GM11168 (cell line): ENCODE data around the gene FMO4.

Experiments
- in situ Hi-C: fragments of 300-500 bp; cut with MboI; formaldehyde crosslinking; loops from one replicate; pipeline ENCODE4 v1.12.0; 2022; ENCODE audit warnings: low sequenced_read_pairs; ENCODE audit not compliant: unreplicated experiment

Gene FMO4, protein sequence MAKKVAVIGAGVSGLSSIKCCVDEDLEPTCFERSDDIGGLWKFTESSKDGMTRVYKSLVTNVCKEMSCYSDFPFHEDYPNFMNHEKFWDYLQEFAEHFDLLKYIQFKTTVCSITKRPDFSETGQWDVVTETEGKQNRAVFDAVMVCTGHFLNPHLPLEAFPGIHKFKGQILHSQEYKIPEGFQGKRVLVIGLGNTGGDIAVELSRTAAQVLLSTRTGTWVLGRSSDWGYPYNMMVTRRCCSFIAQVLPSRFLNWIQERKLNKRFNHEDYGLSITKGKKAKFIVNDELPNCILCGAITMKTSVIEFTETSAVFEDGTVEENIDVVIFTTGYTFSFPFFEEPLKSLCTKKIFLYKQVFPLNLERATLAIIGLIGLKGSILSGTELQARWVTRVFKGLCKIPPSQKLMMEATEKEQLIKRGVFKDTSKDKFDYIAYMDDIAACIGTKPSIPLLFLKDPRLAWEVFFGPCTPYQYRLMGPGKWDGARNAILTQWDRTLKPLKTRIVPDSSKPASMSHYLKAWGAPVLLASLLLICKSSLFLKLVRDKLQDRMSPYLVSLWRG

DNA sequence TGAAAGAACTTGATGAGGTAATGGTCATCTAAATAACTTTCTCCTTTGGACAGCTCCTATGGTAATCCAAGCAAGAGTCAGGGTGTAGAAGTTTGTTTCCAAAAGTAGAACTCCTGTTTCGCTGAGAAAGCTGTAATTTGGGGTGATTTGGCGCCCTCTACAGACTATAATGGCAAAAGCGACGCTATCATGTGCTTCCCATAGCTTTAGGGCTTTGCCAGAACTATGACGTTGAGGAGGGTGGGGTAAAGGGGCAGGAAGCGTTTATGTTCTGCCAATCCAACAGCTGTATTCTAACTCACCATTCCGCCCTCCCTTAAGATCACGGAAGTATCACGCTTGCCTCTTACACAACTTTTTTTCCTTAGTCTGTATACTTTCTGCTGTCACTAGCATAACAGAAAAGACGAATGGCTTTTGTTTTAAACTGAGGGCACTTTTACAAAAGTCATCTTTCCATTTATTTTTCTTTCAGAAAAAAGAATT is at the start of gene FMO4:
Gene FMO4 (plus strand): TSS at position 349 of the 486 bp plus-strand sequence. CDS start 5,643 bp downstream, outside the sequence.
- in situ Hi-C loops, result no loop called here

DNA sequence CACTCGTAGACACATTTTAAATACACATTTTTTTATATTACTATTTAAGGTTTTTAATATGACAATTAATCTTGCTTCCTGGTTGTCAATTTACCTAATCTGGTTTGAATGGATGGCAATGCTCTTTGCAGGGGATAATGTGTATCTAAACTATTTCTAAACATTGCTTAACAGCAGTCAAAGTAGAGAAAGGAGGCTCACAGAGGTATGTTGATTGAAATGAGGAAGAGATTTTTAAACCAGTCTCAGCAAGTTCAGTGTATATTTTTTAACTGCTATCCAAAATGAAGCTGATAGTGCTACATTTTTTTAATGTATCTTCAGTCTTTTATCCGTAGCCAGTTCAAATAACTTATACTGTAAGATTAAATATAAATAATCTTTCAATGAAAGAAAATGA is 48.3 kb upstream of the FMO4 start:
- in situ Hi-C loops, result no loop called here

DNA sequence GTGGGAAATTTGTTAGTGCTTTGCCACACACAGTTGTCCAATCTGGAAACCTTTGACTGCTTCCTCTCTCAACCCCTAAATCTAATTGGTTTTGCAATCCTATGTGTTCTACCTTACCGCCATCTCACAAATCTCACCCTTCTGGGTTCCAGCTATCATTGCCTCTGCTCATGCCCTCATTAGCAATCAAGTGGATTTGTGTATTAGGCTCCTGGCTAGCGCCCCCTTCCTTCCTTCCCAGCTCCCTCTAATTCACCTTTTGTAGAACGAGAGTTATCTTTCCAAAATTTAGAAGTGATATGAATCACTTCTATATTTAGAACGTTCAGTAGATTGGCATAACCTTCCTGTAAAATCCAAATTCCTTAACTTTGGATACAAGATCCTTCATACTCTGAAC is 47.1 kb upstream of the FMO4 start:
- in situ Hi-C loops, result no loop called here

DNA sequence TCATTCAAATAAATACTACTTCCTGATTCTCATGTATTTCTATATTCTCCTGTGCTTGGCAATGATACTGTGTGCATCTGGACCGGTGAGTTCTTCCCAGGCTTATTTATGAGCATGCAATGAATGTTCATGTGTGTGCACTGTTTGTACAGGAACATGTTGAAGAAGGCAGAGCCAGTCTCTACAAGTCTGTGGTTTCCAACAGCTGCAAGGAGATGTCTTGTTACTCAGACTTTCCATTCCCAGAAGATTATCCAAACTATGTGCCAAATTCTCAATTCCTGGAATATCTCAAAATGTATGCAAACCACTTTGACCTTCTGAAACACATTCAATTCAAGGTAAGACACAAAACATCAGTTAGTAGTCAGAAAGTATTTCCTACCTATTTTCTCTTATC is 46.6 kb upstream of the FMO4 start:
- in situ Hi-C loops, result no loop called here

DNA sequence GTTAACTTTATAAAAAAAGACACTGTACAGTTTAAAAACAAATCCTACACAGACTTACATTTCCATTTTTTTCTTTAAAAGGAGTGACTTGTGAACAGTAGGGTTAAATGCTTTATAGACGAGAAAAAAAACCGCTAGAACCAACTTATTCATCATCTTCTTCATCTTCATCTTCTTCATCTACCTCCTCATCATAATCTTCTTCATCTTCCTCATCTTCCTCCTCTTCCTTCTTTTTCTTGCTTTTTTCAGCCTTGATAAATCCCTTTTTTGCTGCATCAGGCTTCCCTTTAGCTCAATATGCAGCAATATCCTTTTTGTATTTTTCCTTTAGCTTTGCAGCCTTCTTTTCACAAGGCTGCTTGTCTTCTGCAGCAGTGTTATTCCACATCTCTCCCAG is 43.2 kb upstream of the FMO4 start:
- in situ Hi-C loops, result no loop called here

DNA sequence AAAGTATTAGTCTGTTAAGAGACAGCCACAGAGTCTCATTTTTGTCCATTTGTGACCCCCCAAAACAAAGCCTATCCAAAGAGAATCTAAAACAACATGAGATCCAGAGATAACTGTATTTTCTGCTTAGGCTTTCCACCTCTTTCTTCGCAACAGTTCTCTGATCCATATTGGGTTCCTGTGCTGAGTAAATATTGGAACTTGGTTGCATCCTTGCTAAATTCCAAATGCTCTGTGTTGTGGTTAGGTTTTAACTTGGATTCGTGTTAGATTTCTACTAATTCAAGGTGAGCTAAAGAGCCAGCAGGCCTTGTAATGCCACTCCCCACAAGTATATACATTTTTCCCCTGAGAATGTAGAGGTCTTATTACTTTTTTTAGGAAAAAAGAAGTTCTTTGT is 36.4 kb upstream of the FMO4 start:
- in situ Hi-C loops, result no loop called here

DNA sequence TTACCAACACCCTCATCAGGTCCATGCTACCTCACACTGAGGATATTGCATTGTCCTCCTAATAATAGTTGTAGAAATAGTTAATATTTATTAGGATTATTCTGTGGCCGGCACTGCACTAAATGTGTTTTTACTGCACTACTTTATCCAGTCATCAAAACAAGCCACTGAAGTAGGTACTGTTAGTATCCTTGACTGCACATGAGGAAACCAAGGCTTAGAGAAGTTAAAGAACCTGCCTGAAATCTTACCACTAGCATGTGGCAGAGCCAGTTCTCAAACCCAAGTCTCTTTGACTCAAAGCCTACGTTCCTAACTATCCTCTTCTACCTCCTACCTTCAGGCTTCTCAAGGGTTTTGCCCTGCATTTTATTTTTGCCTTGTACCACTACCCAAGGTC is 34.7 kb upstream of the FMO4 start:
- in situ Hi-C loops, result no loop called here

DNA sequence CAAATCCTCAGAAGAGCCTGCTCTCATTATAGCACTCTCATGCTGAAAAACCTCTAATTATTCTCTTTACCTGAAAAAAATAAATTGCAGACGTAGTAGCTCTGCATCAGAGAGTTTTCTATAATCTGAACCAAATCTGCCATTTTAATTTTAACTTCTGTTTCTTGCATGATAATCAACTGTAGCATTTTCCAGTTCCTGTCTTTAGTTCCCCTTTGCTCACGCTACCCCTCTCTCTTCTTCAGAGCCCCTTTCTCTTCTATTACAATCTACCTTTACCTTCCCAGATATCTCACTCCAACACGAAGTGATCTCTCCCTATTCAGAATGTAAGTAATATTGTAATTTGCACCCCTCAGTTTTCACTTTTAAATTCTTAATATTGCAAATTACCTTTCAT is 34.3 kb upstream of the FMO4 start:
- in situ Hi-C loops, result no loop called here

DNA sequence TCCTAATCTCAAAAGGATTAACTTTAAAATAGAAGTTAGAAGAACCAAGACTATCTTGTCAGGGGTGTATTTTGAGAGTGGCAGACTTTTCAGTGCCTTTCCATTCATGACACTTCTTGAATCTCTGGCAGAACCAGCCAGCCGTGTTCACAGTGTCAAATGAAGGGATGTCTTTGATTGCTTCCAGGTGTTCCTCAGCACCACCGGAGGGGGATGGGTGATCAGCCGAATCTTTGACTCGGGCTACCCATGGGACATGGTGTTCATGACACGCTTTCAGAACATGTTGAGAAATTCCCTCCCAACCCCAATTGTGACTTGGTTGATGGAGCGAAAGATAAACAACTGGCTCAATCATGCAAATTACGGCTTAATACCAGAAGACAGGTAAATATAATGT is 33.4 kb upstream of the FMO4 start:
- in situ Hi-C loops, result no loop called here

DNA sequence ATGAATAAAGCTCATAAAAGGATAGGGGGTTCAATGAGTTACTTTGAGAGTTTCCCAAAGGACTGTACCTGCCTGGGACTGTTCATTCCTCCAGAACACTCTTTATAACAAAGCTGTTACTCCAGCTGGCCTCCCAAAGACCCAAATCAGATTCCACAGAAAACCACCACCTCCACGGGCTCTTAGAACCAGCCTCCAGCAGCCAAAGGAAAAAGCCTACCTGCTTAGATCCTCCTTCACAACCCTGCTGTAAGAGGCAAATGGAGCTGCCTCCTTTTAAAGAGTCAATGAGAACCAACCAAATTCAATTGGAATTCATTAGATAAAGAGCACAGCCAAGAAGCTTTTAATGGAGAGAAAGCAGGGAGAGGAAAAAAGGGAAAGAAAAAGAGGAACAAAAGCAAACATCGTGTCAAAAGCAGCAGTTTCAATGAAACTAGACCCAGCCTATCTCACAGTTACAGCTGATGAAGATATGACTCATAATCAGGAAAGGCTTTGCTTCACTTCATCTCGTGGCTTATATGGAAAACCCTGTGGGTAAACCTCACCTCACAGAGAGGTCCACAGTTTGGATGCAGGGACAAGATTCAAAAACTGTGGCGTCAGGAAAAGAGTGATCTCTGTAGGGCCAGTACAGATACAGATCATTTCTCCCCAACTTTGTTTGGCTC is 27.8 kb upstream of the FMO4 start:
- in situ Hi-C loops, result no loop called here

DNA sequence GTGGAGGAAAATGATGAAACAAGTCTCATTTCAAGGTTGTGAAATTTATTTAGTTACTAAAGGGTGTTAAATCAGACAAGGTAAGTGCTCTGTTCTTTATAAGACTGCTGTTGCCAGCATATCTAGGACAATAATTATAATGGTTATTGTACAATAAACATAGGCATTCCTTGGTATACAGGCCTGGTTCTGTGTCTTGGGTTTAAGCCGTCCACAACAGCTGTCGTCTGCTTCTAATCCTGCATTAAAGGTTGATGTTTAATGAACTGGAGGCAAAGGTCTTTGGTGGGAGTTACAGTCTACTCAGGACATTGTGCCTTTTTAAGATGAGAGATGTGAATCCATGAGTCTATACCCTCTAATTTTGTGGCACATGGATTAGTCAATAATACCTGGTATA is 23.4 kb upstream of the FMO4 start:
- in situ Hi-C loops, result no loop called here

DNA sequence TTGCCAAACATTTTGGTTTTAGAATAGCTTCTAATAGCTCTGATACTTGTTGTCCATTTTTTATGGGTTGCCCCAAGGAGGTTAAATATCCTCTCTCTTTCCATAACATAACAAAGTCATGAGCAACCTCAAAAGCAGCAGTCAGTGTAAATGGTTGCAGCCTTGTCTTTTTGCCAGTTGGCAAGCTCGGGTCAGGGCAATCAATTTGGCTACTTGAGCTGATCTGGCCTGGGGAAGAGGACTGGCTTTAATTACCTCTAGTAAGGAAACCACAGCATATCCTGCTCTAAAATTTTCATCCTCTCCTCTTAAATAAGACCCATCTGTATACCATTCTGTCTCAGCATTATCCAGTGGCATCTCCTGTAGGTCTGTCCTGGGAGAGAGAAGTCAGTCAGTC is 21.2 kb upstream of the FMO4 start:
- in situ Hi-C loops, result no loop called here

DNA sequence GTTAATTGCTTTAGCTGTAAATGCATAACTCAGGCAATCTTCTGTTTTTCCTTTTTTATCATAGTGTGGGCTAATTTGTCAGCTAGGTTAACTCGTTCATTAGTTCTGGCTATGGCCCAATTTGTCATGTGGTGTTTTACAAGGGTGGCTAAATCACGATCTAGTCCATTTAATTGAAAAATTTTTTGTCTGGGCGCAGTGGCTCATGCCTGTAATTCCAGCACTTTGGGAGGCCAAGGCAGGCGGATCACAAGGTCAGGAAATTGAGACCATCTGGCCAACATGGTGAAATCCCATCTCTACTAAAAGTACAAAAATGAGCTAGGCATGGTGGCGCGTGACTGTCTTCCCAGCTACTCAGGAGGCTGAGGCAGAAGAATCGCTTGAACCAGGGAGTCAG is 18.6 kb upstream of the FMO4 start:
- in situ Hi-C loops, result loop anchor here (5.0 kb wide), 1 partner anchor 43 kb away; no protein-coding TSS in a partner anchor

DNA sequence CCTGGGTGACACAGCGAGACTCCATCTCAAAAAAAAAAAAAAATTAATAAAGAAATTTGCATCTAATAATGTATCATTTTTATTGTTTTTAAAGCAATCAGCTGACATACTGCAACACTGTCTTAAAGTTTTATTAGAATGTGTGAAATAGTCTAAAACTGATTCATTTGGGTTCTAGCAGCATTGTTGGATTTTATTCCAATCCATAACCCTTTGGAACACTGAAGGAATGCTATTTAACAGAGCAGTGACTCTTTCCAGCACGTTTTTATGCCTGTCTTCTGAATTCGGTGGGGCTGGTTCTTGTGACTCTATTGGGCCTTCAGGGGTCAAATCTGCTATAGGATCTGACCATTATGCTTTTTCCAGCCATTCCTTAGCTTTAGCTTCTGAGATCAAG is 18.2 kb upstream of the FMO4 start:
- in situ Hi-C loops, result loop anchor here (5.0 kb wide), 1 partner anchor 44 kb away; no protein-coding TSS in a partner anchor

DNA sequence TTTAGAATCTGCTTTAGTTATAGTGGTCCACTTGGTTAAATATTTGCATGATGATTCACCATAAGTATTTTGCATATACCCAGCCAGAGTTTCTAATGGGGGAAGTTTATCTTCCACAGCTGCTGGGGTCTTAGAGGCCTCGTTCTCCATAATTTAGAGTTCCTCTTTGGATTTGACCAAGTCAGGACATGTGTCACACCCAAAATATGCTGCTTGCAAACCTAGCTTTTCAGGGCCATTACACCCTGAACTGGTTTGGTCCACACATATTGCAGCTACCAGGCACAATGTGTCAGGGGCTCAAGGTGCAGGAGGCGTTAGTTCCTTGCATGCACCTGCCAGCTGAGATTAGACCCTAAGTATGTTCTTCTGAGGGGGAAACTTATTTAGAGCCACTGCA is 17.1 kb upstream of the FMO4 start:
- in situ Hi-C loops, result loop anchor here (5.0 kb wide), 1 partner anchor 45 kb away; no protein-coding TSS in a partner anchor

DNA sequence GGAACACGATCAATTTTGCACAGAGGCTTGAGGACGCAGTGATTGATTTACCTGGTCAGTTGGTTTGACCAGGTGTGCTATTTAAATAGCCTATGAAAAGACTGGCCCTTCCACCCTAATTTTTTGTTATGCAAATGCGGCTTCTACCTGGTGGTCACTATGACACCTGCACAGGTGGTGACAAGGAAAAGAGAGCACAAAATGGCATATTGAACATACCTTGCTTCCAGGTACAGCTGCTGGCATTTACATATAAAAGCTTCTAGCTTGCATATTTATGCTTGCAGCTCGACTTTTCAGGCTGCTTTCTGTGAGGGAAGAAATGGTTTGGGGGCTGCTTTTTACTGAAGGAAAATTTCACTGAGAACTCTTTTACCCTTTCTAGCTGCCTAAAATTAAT is 15.3 kb upstream of the FMO4 start:
- in situ Hi-C loops, result loop anchor here (5.0 kb wide), 1 partner anchor 46 kb away; no protein-coding TSS in a partner anchor

DNA sequence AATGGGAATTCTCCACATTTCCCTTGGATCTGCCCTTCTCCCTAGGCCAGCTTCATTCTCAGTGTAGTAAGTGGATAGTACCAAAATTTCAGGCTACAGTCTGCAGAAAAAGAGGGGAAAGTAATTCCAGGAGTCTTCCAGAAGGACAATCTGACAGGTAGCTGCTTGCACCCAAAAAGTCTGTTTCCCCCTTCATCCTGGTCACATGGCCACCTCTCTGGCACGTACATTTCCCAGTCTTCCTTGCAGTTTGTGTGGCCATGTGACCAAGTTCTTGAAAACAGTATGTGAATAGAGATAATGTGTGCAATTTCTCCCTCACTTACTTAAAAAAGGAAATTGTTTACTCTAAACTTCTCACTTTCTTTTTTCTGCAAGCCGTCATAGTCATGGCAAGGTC is 14.6 kb upstream of the FMO4 start:
- in situ Hi-C loops, result loop anchor here (5.0 kb wide), 1 partner anchor 47 kb away; no protein-coding TSS in a partner anchor

DNA sequence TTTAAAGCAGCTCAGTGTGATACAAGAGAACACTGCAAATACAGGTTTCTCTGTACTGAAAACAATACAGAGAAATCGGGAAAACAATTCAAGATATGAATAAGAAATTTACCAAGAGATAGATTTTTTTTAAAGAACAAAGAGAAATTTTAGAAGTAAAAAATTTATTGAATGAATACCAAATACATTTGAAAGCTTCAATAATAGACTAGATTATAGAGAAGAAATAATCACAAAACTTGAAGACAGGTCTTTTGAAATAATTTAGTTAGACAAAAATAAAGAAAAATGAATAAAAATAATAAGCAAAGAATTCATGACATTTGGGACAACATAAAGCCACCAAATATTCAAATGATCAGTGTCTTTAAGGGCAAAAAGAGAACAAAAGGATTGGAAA is 13.6 kb upstream of the FMO4 start:
- in situ Hi-C loops, result no loop called here

DNA sequence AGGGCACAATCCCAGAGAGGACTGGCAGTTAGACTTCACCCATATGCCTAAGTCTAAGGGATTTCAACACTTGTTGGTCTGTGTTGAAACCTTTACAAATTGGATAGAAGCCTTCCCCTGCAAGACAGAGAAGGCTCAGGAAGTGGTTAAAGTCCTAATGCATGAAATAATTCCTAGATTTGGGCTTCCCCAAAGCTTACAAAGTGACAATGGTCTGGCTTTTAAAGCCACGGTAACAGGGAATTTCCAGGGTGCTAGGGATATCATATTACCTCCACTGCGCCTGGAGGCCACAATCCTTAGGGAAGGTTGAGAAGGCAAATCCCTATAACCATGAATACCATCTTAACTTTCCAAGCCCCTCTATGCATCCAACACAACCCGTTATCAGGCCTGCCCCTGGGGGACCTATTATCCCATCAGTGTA is 3.3 kb upstream of the FMO4 start:
- in situ Hi-C loops, result no loop called here

DNA sequence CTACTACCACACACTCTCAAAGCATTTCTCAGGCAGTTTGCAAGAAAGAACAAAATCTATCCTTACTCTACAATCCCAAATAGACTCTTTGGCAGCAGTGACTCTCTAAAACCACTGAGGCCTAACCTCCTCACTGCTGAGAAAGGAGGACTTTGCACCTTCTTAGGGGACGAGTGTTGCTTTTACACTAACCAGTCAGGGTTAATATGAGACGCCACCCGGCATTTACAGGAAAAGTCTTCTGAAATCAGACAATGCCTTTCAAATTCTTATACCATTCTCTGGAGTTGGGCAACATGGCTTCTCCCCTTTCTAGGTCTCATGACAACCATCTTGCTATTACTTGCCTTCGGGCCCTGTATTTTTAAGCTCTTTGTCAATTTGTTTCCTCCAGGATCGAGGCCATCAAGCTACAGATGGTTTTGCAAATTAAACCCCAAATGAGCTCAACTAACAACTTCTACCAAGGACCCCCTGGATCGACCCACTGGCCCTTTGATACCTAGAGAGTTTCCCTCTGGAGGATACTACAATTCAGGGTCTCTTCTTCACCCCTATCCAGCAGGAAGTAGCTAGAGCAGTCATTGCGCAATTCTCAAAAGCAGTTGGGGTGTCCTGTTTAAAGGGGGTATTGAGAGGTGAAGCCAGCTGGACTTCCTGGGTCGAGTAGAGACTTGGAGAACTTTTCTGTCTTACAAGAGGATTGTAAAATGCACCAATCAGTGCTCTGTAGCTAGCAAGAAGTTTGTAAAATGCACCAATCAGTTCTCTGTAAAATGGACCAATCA is 2.0 kb upstream of the FMO4 start:
- in situ Hi-C loops, result no loop called here
